Measurements from ENCODE around the gene BRD1.

DNA sequence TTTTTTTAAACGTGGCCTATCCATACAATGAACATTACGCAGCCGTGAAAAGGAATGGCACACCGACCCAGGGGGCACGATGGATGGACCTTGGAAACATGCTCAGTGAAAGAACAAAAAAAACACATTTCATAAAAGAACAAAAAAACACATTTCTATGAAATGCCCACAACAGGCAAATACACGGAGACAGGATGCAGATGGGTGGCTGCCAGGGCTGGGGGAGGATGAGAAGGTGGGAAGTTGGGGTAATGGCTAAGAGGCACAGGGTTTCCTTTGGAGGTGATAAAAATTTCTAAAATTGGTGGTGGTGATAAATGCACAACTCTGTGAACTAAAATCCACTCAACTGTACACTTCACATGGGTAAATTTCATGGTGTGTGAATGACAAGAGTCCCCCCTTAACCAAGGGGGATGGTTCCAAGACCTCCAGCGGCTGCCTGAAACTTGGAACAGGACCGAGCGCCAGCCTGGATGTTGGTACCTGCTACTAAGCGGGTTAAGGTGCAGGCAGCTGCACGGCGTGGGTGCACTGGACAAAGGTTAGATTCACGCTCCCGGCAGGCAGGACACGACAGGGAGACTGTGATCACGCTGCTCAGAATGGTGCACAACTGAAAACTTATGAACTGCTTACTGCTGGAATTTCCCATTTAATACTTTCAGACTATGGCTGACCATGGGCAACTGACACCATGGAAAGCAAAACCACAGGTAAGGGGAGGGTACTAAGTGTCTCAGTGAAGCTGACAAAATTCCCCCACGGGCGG is 16.5 kb downstream of the BRD1 start:
- TF ChIP-seq, protein P1, sequence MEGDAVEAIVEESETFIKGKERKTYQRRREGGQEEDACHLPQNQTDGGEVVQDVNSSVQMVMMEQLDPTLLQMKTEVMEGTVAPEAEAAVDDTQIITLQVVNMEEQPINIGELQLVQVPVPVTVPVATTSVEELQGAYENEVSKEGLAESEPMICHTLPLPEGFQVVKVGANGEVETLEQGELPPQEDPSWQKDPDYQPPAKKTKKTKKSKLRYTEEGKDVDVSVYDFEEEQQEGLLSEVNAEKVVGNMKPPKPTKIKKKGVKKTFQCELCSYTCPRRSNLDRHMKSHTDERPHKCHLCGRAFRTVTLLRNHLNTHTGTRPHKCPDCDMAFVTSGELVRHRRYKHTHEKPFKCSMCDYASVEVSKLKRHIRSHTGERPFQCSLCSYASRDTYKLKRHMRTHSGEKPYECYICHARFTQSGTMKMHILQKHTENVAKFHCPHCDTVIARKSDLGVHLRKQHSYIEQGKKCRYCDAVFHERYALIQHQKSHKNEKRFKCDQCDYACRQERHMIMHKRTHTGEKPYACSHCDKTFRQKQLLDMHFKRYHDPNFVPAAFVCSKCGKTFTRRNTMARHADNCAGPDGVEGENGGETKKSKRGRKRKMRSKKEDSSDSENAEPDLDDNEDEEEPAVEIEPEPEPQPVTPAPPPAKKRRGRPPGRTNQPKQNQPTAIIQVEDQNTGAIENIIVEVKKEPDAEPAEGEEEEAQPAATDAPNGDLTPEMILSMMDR (conservative IDR thresholded peaks at IDR 0.05; ENCODE audit: low read depth in 2 of 2): no peak
- no peak for TF ChIP-seq POLR2AphosphoS5 (IDR thresholded peaks at IDR 0.05; ENCODE audit: low read depth)
- no peak for TF ChIP-seq CREB1 (CRISPR knock-in tag; IDR thresholded peaks at IDR 0.05; ENCODE audit: low read depth)

Data from GM23338 (cell line).